Esophagus squamous epithelium (tissue), 5 donors: ENCODE measurements around the gene PTPN1. TPM values are rescaled to one million over a fixed set of nuclear protein-coding genes. Genes with fewer than 3 reads are reported as not detected.

Experiments used
- DNase-seq: peaks from one replicate; lab custom pipeline; 2025; lab: John Stamatoyannopoulos, UW
- H3K27ac ChIP-seq, 4 donors: fragments of 200-600 bp; sonication (generic); one replicate each; pipeline ENCODE4 v1.5.1; 2016 to 2019; ENCODE audit warnings: mild to moderate bottlenecking in 1 of 4
- H3K27me3 ChIP-seq, 4 donors: fragments of 200-600 bp; sonication (generic); 1 replicate in 3 of 4; 2 replicates in 1 of 4; pipeline versions ENCODE4 v1.5.1 to v1.6.0; 2017 to 2021; ENCODE audit warnings: antibody characterized with exemption in 1 of 4
- H3K36me3 ChIP-seq, 3 donors: fragments of 200-600 bp; sonication (generic); one replicate each; pipeline ENCODE4 v1.5.1; 2016 to 2019
- H3K4me1 ChIP-seq, 3 donors: fragments of 200-600 bp; sonication (generic); one replicate each; pipeline ENCODE4 v1.5.1; 2017 to 2019
- H3K4me3 ChIP-seq, 4 donors: fragments of 200-600 bp; sonication (generic); 1 replicate in 3 of 4; 2 replicates in 1 of 4; pipeline ENCODE4 v1.5.1; 2016 to 2019; ENCODE audit warnings: mild to moderate bottlenecking in 2 of 4, moderate library complexity in 1 of 4
- H3K9me3 ChIP-seq, 3 donors: fragments of 200-600 bp; sonication (generic); one replicate each; pipeline ENCODE4 v1.5.1; 2016 to 2019
- POLR2A ChIP-seq, 4 donors: fragments of 450-650 bp; IDR thresholded peaks; one replicate each; pipeline ENCODE4 v1.6.1; 2017; ENCODE audit warnings: antibody characterized with exemption in 4 of 4, mild to moderate bottlenecking in 4 of 4, moderate library complexity in 3 of 4
- whole genome bisulfite sequencing, 2 donors: methylation state at CpG; one replicate each; pipeline ENCODE4 v1.1.5; 2018; 5-methylcytosine and 5-hydroxymethylcytosine counted together
- intact Hi-C: fragments of 100-400 bp; cut with DNase I; formaldehyde crosslinking; loops from one replicate; pipeline ENCODE4 v1.15.0; 2022
- small RNA-seq, 4 donors: library from RNA; depleted of rRNA; stranded (forward); fragments of <200 nt; gene quantifications; one replicate each; pipeline ENCODE3, GENCODE V24; 2016
- total RNA-seq, 4 donors: library from RNA; depleted of rRNA; stranded (reverse); fragments of >200 nt; gene quantifications; one replicate each; pipeline ENCODE4 v1.1.0, GENCODE V29; 2016
- TF ChIP-seq, protein P1 (sequence below), 6 experiments: fragments of 450-650 bp in 4 of 6; fragments of 200-600 bp in 2 of 6; sonication (generic) in 2 of 6; IDR thresholded peaks; one replicate each; pipeline ENCODE4 v1.5.1; 2016 to 2019; ENCODE audit warnings: antibody characterized with exemption in 6 of 6, mild to moderate bottlenecking in 4 of 6, moderate library complexity in 4 of 6
- donor health status: DM: yes; HTN: yes; CAD: no.

The PTPN1 gene
- total RNA-seq, 4 donors from 2014 or later = 23.6 to 30.6 (median 29.0) TPM

GRCh38 chr20:50632236-50632635 is 122.1 kb downstream of the PTPN1 start:
- Histone ChIP-seq H3K27ac (no peak overlapping the region), H3K9me3 (no peaks in the 10 kb centered on the region), H3K4me3 (no peak overlapping the region), H3K27me3 (no peaks in the 10 kb centered on the region), H3K4me1 (peaks cover 17 to 25% (median 18%) of the 10 kb centered on the region in 3 donors), H3K36me3 (no peaks in the 10 kb centered on the region)
- 79 to 100% methylated on average over 4 to 7 of the region's 7 CpGs for WGBS, 2 donors
- no peak for DNase-seq
- intact Hi-C loops = no loop called here
- no peak for TF ChIP-seq POLR2A (IDR thresholded peaks at IDR 0.05)
- TF ChIP-seq, protein P1, sequence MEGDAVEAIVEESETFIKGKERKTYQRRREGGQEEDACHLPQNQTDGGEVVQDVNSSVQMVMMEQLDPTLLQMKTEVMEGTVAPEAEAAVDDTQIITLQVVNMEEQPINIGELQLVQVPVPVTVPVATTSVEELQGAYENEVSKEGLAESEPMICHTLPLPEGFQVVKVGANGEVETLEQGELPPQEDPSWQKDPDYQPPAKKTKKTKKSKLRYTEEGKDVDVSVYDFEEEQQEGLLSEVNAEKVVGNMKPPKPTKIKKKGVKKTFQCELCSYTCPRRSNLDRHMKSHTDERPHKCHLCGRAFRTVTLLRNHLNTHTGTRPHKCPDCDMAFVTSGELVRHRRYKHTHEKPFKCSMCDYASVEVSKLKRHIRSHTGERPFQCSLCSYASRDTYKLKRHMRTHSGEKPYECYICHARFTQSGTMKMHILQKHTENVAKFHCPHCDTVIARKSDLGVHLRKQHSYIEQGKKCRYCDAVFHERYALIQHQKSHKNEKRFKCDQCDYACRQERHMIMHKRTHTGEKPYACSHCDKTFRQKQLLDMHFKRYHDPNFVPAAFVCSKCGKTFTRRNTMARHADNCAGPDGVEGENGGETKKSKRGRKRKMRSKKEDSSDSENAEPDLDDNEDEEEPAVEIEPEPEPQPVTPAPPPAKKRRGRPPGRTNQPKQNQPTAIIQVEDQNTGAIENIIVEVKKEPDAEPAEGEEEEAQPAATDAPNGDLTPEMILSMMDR (IDR thresholded peaks at IDR 0.05) = no peak

DNA sequence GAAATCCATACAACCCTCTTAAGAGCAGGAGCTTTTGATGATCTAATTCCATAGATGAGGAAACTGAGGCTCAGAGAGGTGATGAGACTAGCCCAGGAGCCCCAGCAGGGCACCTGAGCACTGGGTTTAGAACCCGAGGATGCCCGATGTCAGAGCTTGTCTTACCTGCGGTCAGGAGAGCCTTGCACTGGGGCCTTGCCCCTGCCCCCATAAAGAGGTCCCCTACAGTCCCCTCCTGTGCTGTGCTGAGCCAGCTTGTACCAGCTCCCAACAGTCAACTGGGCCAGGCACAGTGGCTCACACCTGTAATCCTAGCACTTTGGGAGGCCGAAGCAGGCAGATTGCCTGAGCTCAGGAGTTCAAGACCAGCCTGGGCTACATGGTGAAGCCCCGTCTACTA is 122.5 kb downstream of the PTPN1 start:
- Histone ChIP-seq H3K4me1 (peaks cover 17 to 29% (median 20%) of the 10 kb centered on the region in 3 donors), H3K36me3 (no peaks in the 10 kb centered on the region), H3K27ac (no peak overlapping the region), H3K9me3 (no peaks in the 10 kb centered on the region), H3K27me3 (no peaks in the 10 kb centered on the region), H3K4me3 (no peak overlapping the region)
- WGBS, 2 donors = 94% methylated on average over 3 of the region's 5 CpGs; no CpG with 5 or more reads in 1 of the 2 donors
- no peak for DNase-seq
- TF ChIP-seq, protein P1 (IDR thresholded peaks at IDR 0.05) = no peak
- no peak for TF ChIP-seq POLR2A (IDR thresholded peaks at IDR 0.05)
- intact Hi-C loops = no loop called here

GRCh38 chr20:50633361-50633760 is 123.2 kb downstream of the PTPN1 start:
- H3K4me3 ChIP-seq = no peak overlapping the region
- intact Hi-C loops = no loop called here
- H3K27me3 ChIP-seq = no peaks in the 10 kb centered on the region
- TF ChIP-seq, protein P1 (IDR thresholded peaks at IDR 0.05) = no peak
- no peak for TF ChIP-seq POLR2A (IDR thresholded peaks at IDR 0.05)
- H3K27ac ChIP-seq = no peak overlapping the region
- peaks cover 17 to 36% (median 21%) of the 10 kb centered on the region in 3 donors for H3K4me1 ChIP-seq
- WGBS, 2 donors = 65 to 70% methylated on average over 8 to 9 of the region's 10 CpGs
- no peaks in the 10 kb centered on the region for H3K9me3 ChIP-seq
- DNase-seq = no peak
- no peaks in the 10 kb centered on the region for H3K36me3 ChIP-seq

- H3K27me3 ChIP-seq = no peaks in the 10 kb centered on the region
- no peak for DNase-seq
- WGBS, 2 donors = 60 to 69% methylated on average over 6 of the region's 6 CpGs
- H3K36me3 ChIP-seq = no peaks in the 10 kb centered on the region
- H3K27ac ChIP-seq = no peak overlapping the region
- TF ChIP-seq, protein P1 (IDR thresholded peaks at IDR 0.05) = no peak
- TF ChIP-seq POLR2A (IDR thresholded peaks at IDR 0.05) = no peak
- H3K4me3 ChIP-seq = no peak overlapping the region
- H3K4me1 ChIP-seq = peaks cover 17 to 44% (median 24%) of the 10 kb centered on the region in 3 donors
- intact Hi-C loops = no loop called here
- H3K9me3 ChIP-seq = no peaks in the 10 kb centered on the region
These were observed 124.0 kb downstream of the PTPN1 start for GRCh38 chr20:50634191-50634590.

Small RNA genes within 50 kb of the gene (small RNA-seq; reads per million reads assigned to genes)
- gene COX6CP2 = 0 reads per million in 4 donors
- 0 reads per million in 4 donors for gene MIR1302-5
- gene MIR645 = 0 reads per million in 4 donors
- gene RF00019 = 0 reads per million in 4 donors

Other genes starting within 250 kb of the PTPN1 start
- 1 to 10 TPM; 1.3 to 9.7 (median 3.3) TPM for gene RIPOR3, start 181.2 kb downstream of the PTPN1 start, total RNA-seq
- gene PARD6B, start 221.2 kb downstream of the PTPN1 start, total RNA-seq = 1 to 10 TPM; 4.7 to 6.5 (median 5.3) TPM